Fibroblast of pulmonary artery (primary cell): ENCODE measurements around the gene FXYD4.

Experiments
- DNase-seq: peaks from one replicate; pipeline ENCODE4 v3.0.0-alpha.2; 2010; ENCODE audit warnings: low read depth
- H3K4me3 ChIP-seq: replicated peaks from 2 replicates; pipeline ENCODE4 v1.5.1; 2011; ENCODE audit warnings: low read depth, mild to moderate bottlenecking, control low read depth, low read length, moderate library complexity
- TF ChIP-seq, protein P1 (sequence below): IDR thresholded peaks from 2 replicates; pipeline ENCODE4 v1.5.1; 2011; ENCODE audit warnings: mild to moderate bottlenecking, control low read depth, low read length, inconsistent platforms; ENCODE audit errors: missing control alignments

The FXYD4 gene

DNA sequence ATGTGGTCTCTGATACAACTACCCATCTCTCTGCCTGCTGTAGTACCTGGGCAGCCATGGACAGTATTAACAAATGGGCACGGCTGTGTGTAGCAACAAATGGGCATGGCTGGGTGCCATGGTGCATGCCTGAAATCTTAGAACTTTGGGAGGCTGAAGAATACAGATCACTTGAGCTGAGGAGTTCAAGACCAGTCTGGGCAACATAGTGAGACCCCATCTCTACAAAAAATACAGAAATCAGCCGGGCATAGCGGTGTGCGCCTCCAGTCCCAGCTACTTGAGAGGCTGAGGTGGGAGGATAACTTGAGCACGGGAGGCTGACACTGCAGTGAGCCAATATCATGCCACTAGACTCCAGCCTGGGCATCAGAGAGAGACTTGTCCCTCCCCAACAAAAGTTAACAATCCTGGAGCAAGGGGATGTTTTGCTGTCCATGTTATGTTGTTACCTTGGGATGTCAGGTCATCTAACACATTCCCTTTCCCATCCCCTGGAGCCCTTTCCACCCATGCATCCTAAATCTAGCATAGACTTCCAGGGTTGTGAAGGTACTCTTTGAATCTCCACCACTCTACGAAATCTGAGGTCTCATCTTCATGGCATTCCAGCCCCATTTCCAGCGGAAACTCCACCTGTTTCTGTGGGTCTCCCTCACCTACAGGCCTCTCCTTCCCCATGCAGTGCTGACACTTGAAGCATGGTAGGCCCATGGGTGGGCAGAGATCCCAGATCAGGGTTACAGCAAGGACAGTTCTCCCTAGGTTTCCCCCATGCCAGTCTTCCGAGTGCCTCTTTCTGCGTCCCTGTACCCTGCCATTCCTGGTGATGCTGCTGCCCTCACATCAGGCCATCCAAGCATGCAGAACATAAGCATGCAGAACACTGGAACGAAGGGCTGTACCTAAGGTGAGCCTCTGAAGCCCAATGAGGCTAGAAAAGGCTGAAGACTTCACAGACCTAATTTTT, 13.1 kb downstream of the FXYD4 start:
- no peak overlapping the region for H3K4me3 ChIP-seq
- DNase-seq, result no peak

DNA sequence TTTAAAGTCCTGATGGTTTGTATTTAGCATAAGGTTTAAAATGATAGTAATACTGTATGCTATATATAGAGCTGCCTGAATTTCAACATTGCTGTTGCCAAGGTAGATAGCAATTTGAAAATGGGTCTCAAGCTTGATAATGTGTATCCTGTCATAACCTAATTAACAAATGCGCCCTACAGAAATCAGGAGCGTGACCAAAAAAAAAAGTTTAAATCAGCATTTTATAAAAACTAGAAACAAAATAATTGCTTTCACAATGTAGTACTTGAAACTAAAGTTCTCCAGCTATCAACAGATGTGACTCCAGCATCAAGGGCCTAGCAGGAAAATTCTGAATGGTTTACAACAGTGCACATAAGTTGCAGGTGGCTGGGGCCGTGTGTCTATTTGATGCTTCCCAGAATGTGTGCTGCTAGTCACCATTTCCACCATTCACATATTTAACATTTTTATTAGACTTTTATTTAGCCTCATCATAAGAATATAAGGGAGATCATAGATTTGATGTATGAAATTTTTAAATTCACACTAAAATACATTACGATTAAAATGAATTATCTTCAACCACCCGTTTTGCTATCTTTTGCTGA, 14.1 kb downstream of the FXYD4 start:
- no peak overlapping the region for H3K4me3 ChIP-seq
- DNase-seq, result no peak
- TF ChIP-seq, protein P1, sequence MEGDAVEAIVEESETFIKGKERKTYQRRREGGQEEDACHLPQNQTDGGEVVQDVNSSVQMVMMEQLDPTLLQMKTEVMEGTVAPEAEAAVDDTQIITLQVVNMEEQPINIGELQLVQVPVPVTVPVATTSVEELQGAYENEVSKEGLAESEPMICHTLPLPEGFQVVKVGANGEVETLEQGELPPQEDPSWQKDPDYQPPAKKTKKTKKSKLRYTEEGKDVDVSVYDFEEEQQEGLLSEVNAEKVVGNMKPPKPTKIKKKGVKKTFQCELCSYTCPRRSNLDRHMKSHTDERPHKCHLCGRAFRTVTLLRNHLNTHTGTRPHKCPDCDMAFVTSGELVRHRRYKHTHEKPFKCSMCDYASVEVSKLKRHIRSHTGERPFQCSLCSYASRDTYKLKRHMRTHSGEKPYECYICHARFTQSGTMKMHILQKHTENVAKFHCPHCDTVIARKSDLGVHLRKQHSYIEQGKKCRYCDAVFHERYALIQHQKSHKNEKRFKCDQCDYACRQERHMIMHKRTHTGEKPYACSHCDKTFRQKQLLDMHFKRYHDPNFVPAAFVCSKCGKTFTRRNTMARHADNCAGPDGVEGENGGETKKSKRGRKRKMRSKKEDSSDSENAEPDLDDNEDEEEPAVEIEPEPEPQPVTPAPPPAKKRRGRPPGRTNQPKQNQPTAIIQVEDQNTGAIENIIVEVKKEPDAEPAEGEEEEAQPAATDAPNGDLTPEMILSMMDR, result no peak

More for the DNA sequence above, 13.1 kb downstream of the FXYD4 start:
- TF ChIP-seq, protein P1, result no peak

DNA sequence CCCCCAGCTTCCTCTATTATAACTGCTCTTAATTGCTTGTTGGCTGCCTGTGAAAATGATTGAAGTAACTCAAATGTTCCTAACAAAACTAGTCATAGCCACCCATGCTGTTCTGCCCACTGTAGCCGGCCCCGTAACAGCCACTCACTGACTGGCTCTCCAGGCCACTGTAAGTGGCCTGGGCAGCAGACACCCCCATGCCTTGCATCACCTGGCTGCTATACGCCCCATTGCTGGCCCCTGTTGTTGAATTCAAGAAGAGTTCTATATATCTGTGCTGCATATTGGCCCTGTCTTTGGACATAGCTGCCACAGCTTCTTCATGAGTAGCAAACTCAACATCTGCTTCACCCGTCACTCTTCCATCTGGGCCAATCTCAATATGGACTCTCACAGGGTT, 15.1 kb downstream of the FXYD4 start:
- TF ChIP-seq, protein P1, result no peak
- H3K4me3 ChIP-seq, result no peak overlapping the region
- no peak for DNase-seq

DNA sequence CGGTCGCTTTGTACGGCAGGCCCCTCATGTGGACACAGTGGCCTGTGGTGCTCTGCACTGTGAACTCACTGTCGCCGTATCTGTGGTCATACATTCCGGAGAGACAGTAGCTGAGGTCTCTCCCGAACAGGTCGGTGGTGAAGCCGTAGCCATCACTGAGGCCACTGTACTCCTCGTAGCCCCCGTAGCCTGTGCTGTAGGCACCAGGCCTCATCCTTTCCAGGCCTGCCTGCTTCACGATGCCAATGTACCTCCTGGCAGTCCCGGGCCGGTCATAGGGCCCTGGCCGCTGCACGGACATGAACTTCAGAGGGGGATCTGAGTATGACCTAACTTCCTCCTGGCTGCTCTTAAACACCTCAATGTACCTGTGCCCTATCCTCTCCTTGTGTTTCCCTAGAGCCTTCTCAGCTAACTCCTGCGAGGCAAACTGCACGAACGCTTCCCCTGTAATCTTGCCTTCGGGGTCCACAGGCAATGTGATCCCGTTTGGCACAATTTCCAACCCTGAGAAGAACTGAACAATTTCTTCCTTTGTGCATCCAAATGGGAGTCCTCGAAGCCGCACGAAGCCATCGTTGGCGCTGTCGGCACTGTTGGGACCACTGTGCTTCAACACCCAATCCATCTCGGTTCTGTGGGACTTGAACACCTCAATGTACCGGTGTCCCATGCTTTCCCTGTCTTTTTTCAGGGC, 15.7 kb downstream of the FXYD4 start:
- no peak overlapping the region for H3K4me3 ChIP-seq
- TF ChIP-seq, protein P1, result no peak
- DNase-seq, result no peak

DNA sequence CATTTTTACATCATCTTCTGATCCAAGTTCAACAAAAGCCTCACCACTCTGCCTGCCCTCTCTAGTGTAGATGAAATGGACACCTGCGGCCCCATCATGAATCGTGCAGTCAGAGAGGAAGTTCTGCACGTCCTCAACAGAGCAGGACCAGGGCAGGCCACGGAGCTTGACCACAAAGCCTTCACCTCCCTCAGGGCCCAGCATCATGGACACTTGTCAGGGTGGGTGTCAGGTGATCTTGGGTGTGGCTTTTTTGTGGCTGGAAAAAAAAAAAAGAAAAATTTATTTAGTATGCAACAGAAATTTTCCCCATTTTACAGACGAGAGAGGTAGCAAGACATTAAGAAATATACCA, 16.2 kb downstream of the FXYD4 start:
- H3K4me3 ChIP-seq, result no peak overlapping the region
- no peak for DNase-seq
- TF ChIP-seq, protein P1, result no peak

DNA sequence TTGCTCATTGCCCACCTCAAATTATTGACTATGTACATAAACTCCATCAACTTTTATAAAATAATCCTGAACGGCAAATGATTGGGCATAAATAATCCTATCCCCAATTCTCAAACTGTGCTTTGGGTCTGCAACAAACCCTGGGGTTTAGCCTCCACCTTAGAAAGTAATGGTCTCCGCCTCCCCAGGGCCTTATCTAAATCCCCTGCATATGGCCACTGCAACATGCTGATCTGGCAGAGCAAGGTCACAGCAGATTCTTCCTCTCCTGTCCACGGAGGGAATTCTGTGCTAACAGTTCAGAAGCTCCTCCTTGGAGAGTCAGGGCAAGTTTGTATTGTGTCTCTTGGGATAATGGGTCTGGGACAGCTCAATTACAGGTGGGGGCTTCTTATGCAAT, 18.4 kb downstream of the FXYD4 start:
- no peak overlapping the region for H3K4me3 ChIP-seq
- DNase-seq, result no peak
- TF ChIP-seq, protein P1, result no peak
